Panc1 (cell line): Measurements from ENCODE around the gene CRYGN.

Source experiments
- CTCF ChIP-seq: fragments of 450-650 bp; IDR thresholded peaks from 2 replicates; pipeline ENCODE4 v1.5.1; 2017; ENCODE audit warnings: mild to moderate bottlenecking
- POLR2AphosphoS5 ChIP-seq: IDR thresholded peaks from 2 replicates; pipeline ENCODE4 v1.6.1; 2012; ENCODE audit warnings: mild to moderate bottlenecking, low read depth, low read length, moderate library complexity
- REST ChIP-seq, 2 experiments: IDR thresholded peaks; 2 replicates each; pipeline ENCODE4 v1.6.1; 2011 to 2012; ENCODE audit warnings: low read depth in 2 of 2, control low read depth in 1 of 2, low read length in 1 of 2, mild to moderate bottlenecking in 1 of 2, moderate library complexity in 1 of 2; ENCODE audit not compliant: insufficient read depth in 1 of 2
- SIN3A ChIP-seq: IDR thresholded peaks from 2 replicates; pipeline ENCODE4 v1.6.1; 2012; ENCODE audit warnings: low read depth, mild to moderate bottlenecking, low read length, moderate library complexity, borderline replicate concordance; ENCODE audit not compliant: insufficient read depth
- TCF7L2 ChIP-seq: IDR thresholded peaks from 2 replicates; pipeline ENCODE4 v1.6.1; 2011; ENCODE audit warnings: mild to moderate bottlenecking, low read depth, low read length, inconsistent platforms

GRCh38 chr7:151488096-151488495 lies 48.2 kb upstream of the CRYGN start:
- no peak for TF ChIP-seq SIN3A
- TF ChIP-seq POLR2AphosphoS5 = no peak
- no peak for TF ChIP-seq CTCF
- TF ChIP-seq REST (IDR thresholded peaks at IDR 0.05; ENCODE audit: insufficient read depth in 1 of 2, low read depth in 2 of 2, low read length in 1 of 2) = no peak
- no peak for TF ChIP-seq TCF7L2
